Sigmoid colon (tissue), 4 donors: Measurements from ENCODE around the gene IFI27.

Experiments
- CTCF ChIP-seq, 4 experiments: fragments of 450-650 bp in 3 of 4; fragments of 200-600 bp in 1 of 4; IDR thresholded peaks; one replicate each; pipeline ENCODE4 v1.5.1; 2016 to 2019; ENCODE audit warnings: antibody characterized with exemption in 4 of 4, mild to moderate bottlenecking in 3 of 4, moderate library complexity in 2 of 4
- POLR2AphosphoS5 ChIP-seq, 4 donors: sonication (generic); formaldehyde crosslinking; IDR thresholded peaks; one replicate each; pipeline ENCODE4 v1.6.1; 2017; ENCODE audit warnings: antibody characterized with exemption in 4 of 4

DNA sequence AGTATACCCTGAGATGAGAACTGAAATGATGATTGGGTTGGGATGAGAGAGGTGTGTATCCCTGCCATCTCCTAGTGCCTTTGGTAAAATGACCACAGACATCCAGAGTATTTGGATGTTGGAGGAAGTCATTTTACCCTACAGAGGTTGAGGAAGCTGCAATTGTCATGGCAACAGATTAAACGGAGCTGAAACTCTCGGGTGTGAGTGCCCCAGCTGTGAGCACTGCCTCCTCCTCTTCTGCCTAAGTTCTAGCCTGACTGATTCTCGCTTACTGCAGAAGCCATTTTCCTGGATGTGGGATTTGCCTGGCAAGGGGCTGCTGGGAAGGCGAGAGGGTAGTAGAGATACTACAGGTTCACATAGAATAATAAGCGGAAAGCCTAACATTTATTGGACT, 53.3 kb downstream of the IFI27 start:
- TF ChIP-seq CTCF (IDR thresholded peaks at IDR 0.05) (no peak), POLR2AphosphoS5 (IDR thresholded peaks at IDR 0.05) (no peak)
